Ovary (tissue), 9 donors: ENCODE results near the gene TNFRSF18. TPM values are rescaled to one million over a fixed set of nuclear protein-coding genes. Genes with fewer than 3 reads are reported as not detected.
"Not testable (repeated sequence)": the region's sequence is repeated elsewhere in the genome, so short reads cannot be mapped to it uniquely, and the experiment has no call there.

Experiments
- DNase-seq, 5 donors: peaks; one replicate each; pipeline ENCODE4 v3.0.0-alpha.2; 2019 to 2020
- H3K27ac ChIP-seq, 2 donors: fragments of 200-600 bp; one replicate each; pipeline versions ENCODE4 v1.5.1 to v1.8.0; 2019 to 2022
- H3K27me3 ChIP-seq: fragments of 200-600 bp; one replicate; pipeline ENCODE4 v1.8.0; 2022
- H3K36me3 ChIP-seq: fragments of 200-600 bp; sonication (generic); one replicate; pipeline ENCODE4 v1.5.1; 2019
- H3K4me1 ChIP-seq: one replicate; pipeline ENCODE4 v1.8.1; 2013; ENCODE audit warnings: mild to moderate bottlenecking, moderate library complexity; ENCODE audit not compliant: insufficient read depth
- H3K4me3 ChIP-seq: fragments of 200-600 bp; sonication (generic); one replicate; pipeline ENCODE4 v1.5.1; 2017
- H3K9me3 ChIP-seq, 2 donors: fragments of 200-600 bp in 1 of 2; sonication (generic) in 1 of 2; one replicate each; pipeline versions ENCODE4 v1.5.1 to v1.8.1; 2013 to 2019; ENCODE audit warnings: mild to moderate bottlenecking in 1 of 2, moderate library complexity in 1 of 2
- EP300 ChIP-seq: sonication (generic); formaldehyde crosslinking; IDR thresholded peaks from one replicate; pipeline ENCODE4 v1.6.1; 2017; ENCODE audit warnings: antibody characterized with exemption
- POLR2A ChIP-seq: fragments of 450-650 bp; IDR thresholded peaks from one replicate; pipeline ENCODE4 v1.6.1; 2017; ENCODE audit warnings: antibody characterized with exemption, mild to moderate bottlenecking, moderate library complexity
- WGBS, 3 donors: extraction: QIAGEN DNeasy Blood & Tissue Kit in 1 of 3; methylation state at CpG; one replicate each; pipeline versions ENCODE4 v1.1.5 to v1.1.7; 2013 to 2017; 5-methylcytosine and 5-hydroxymethylcytosine counted together
- intact Hi-C, 4 donors: fragments of 100-400 bp; cut with DNase I; formaldehyde crosslinking; loops; one replicate each; pipeline versions ENCODE4 v1.11.0 to v1.15.1; 2022 to 2023
- polyA plus RNA-seq, 2 donors: library from polyadenylated mRNA; stranded (reverse); fragments of 200-250 nt in 1 of 2; fragments of 350-450 nt in 1 of 2; fragmentation: Illumina TruSeq in 1 of 2; extraction: RNeasy Lipid Tissue Mini Kit (QIAGEN cat#74804) in 1 of 2; gene quantifications; one replicate each; pipeline ENCODE4 v1.2.3, GENCODE V29; 2013 to 2014
- total RNA-seq, 7 donors: library from RNA; depleted of rRNA in 2 of 7; stranded (reverse); fragments of >200 nt in 2 of 7; fragmentation: NEBNext Ultra II Directional in 3 of 7; extraction: Animal tissue kit (Norgen Biotek cat#: 25700) in 3 of 7; gene quantifications; one replicate each; pipeline versions ENCODE4 v1.1.0 to v1.2.4, GENCODE V29; 2016 to 2023
- TF ChIP-seq, protein P1 (sequence below), 3 donors: fragments of 450-650 bp in 2 of 3; fragments of 200-600 bp in 1 of 3; IDR thresholded peaks; one replicate each; pipeline versions ENCODE4 v1.5.1 to v1.8.0; 2016 to 2022; ENCODE audit warnings: antibody characterized with exemption in 3 of 3, mild to moderate bottlenecking in 1 of 3
- donor health status: DM: no; HTN: no; CAD: no; lungs with moderate emphysema.
- donor health status: DM: no; HTN: no; CAD: no.
- donor health status: Bipolar disorder and iron deficiency.
- donor health status: DM: yes; HTN: yes; CAD: no.
- donor health status: DM: no; HTN: no; CAD: no.
- donor health status: DM: yes; HTN: yes; CAD: no.

The TNFRSF18 gene
- total and polyA plus RNA-seq, 9 donors: 0.10 to 1.4 (median 0.32) TPM; not detected in 5

DNA sequence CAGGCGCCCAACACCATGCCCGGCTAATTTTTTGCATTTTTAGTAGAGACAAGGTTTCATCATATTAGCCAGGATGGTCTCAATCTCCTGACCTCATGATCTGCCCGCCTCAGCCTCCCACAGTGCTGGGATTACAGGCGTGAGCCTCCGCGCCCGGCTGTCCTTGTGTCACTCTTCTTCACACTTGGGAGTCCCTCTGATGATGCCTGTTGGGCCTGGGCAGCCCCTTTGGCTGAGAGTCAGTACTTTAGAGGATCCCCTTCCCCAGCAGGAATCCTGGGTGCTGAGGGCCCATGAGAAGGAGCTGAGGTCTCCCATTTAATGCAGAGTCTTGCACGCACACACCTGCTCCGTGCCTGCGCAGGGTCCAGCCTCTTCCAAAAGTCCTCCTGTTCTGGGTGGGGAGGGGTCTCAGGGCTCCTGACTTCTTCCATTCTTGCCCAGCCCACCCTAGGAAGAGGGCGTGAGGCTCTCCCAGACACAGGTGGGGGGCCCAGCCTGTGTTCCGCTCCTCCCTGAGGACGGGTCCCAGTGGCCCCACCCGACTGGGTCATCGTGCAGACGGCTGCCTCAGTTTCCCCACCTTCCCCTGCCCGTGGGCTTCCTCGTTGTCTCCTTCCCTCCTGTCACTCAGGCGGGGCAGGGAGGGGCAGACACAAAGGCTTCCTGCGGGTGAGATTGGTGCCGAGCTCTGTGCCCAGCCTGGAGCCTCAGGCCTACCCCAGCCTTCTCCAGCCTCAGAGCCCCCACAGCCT is 28.8 kb downstream of the TNFRSF18 start:
- intact Hi-C loops: no loop called here
- no peaks in the 10 kb centered on the region for H3K9me3 ChIP-seq
- no peak overlapping the region for H3K27ac ChIP-seq
- TF ChIP-seq, protein P1, sequence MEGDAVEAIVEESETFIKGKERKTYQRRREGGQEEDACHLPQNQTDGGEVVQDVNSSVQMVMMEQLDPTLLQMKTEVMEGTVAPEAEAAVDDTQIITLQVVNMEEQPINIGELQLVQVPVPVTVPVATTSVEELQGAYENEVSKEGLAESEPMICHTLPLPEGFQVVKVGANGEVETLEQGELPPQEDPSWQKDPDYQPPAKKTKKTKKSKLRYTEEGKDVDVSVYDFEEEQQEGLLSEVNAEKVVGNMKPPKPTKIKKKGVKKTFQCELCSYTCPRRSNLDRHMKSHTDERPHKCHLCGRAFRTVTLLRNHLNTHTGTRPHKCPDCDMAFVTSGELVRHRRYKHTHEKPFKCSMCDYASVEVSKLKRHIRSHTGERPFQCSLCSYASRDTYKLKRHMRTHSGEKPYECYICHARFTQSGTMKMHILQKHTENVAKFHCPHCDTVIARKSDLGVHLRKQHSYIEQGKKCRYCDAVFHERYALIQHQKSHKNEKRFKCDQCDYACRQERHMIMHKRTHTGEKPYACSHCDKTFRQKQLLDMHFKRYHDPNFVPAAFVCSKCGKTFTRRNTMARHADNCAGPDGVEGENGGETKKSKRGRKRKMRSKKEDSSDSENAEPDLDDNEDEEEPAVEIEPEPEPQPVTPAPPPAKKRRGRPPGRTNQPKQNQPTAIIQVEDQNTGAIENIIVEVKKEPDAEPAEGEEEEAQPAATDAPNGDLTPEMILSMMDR (IDR thresholded peaks at IDR 0.05): no peak
- no peak for TF ChIP-seq POLR2A
- TF ChIP-seq EP300: no peak
- no peak overlapping the region for H3K4me3 ChIP-seq
- no peaks in the 10 kb centered on the region for H3K36me3 ChIP-seq
- H3K4me1 ChIP-seq: no peaks in the 10 kb centered on the region
- 77 to 82% (median 77%) methylated on average over 21 of the region's 21 CpGs for WGBS, 3 donors
- H3K27me3 ChIP-seq: no peaks in the 10 kb centered on the region
- peak in 1 of 5 donors; percentile 12 for DNase-seq

DNA sequence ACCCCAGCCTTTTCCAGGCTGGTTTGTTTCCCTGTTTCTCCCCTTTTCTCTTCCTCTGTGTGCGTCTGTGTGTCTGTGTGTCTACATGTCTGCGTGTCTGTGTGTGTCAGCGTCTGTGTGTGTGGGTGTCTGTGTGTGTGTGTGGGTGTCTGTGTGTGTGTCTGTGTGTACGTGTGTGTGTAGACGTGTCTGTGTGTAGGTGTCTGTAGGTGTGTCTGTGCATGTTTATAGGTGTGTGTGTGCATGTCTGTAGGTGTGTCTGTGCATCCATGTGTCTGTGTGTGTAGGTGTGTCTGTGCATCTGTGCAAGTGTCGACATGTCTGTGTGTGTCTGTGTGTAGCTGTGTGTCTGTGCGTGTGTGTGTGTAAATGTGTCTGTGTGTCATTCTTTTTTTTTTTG is 29.5 kb downstream of the TNFRSF18 start:
- Histone ChIP-seq H3K36me3 (no peaks in the 10 kb centered on the region), H3K4me3 (no peak overlapping the region), H3K4me1 (no peaks in the 10 kb centered on the region), H3K27ac (no peak overlapping the region), H3K9me3 (no peaks in the 10 kb centered on the region), H3K27me3 (no peaks in the 10 kb centered on the region)
- intact Hi-C loops: no loop called here
- DNase-seq: no peak
- TF ChIP-seq, protein P1 (IDR thresholded peaks at IDR 0.05): no peak
- no peak for TF ChIP-seq EP300
- TF ChIP-seq POLR2A: no peak
- 64 to 69% (median 67%) methylated on average over 7 of the region's 7 CpGs for WGBS, 3 donors

DNA sequence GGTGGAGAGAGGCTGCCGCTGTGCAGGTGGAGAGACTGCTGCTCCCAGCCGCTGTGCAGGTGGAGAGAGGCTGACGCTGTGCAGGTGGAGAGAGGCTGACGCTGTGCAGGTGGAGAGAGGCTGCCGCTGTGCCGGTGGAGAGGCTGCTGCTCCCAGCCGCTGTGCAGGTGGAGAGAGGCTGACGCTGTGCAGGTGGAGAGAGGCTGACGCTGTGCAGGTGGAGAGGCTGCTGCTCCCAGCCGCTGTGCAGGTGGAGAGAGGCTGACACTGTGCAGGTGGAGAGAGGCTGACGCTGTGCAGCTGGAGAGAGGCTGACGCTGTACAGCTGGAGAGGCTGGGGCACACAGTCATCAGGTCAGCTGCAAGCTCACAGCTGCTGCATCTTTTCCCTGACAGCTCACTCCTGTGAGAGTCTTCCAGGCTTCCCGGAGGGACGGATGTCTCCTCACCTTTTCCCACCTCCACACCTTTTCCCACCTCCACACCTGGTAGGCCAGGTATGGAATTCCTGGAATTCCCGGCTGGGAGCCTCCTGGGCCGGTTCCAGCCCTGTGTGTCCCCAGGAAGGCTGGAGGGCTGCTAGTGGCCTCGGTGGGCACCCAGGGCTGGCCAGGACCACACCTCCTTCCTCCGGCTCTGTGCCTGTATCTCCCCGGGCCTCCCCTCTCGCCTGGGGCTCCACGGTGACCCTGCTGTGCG is 30.2 kb downstream of the TNFRSF18 start:
- H3K4me3 ChIP-seq, intact Hi-C loops, H3K9me3 ChIP-seq, H3K4me1 ChIP-seq, H3K27me3 ChIP-seq, H3K27ac ChIP-seq, H3K36me3 ChIP-seq: not testable (repeated sequence)
- 14 to 25% (median 19%) methylated on average over 22 of the region's 22 CpGs for WGBS, 3 donors
- DNase-seq: peak in 1 of 5 donors; percentile 4

DNA sequence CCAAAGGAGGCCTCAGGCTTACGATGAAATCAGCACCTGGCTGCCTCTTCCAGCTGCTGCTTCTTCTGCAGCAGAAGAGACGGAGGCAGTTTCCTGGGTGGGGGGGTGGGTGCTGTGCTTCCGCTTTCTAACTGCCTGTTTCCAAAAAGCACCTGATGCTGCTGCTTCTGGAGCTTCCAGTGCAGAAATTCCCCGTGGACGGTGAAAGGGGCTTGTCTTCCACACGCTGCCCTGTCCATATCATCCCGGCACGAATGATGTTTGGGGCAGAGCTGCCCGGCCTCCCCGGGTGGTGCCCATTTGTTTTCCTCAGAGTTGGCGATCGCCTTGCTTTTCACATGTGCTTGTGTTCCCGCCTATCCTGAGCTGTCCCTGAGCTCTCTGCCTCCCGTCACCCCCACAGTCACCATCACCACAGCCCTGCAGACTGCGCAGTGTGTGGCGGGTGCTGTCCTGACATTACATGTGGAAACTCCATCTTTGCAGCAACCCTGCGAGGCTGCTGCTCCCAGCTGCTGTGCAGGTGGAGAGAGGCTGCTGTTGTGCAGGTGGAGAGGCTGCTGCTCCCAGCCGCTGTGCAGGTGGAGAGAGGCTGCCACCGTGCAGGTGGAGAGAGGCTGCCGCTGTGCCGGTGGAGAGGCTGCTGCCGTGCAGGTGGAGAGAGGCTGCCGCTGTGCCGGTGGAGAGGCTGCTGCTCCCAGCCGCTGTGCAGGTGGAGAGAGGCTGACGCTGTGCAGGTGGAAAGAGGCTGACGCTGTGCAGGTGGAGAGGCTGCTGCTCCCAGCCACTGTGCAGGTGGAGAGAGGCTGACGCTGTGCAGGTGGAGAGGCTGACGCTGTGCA is 30.9 kb downstream of the TNFRSF18 start:
- Histone ChIP-seq H3K4me1 (no peaks in the 10 kb centered on the region), H3K27me3 (no peaks in the 10 kb centered on the region)
- TF ChIP-seq POLR2A (no peak), EP300 (no peak)
- TF ChIP-seq, protein P1 (IDR thresholded peaks at IDR 0.05): no peak

More for the DNA sequence above, 30.9 kb downstream of the TNFRSF18 start:
- WGBS, 3 donors: 77 to 86% (median 79%) methylated on average over 29 of the region's 29 CpGs
- H3K27ac ChIP-seq: no peak overlapping the region
- H3K9me3 ChIP-seq: no peaks in the 10 kb centered on the region
- no peak overlapping the region for H3K4me3 ChIP-seq
- intact Hi-C loops: no loop called here
- H3K36me3 ChIP-seq: no peaks in the 10 kb centered on the region
- peak in 1 of 5 donors; percentile 5 for DNase-seq
